ENCODE results near the gene NFKBIZ. TPM values are rescaled to one million over a fixed set of nuclear protein-coding genes. Genes with fewer than 3 reads are reported as not detected.

The NFKBIZ gene
- total RNA-seq, 1 experiment from 2014 or later = 45.4 TPM

- in situ Hi-C loops (cut with HindIII; ENCODE audit: low pct_unique_long_range_greater_than_20kb, low sequenced_read_pairs) = no loop called here
- DNase-seq (ENCODE audit: low read depth) = no peak
Measured at GRCh38 chr3:101845425-101845824, 3.9 kb upstream of the NFKBIZ start.

GRCh38 chr3:101846709-101847108 lies 2.6 kb upstream of the NFKBIZ start:
- DNase-seq (ENCODE audit: low read depth) = no peak
- in situ Hi-C loops (cut with HindIII; ENCODE audit: low pct_unique_long_range_greater_than_20kb, low sequenced_read_pairs) = no loop called here

- no peak for DNase-seq (ENCODE audit: low read depth)
- in situ Hi-C loops (cut with HindIII; ENCODE audit: low pct_unique_long_range_greater_than_20kb, low sequenced_read_pairs) = no loop called here
Measured at GRCh38 chr3:101847328-101847727, 2.0 kb upstream of the NFKBIZ start.

- in situ Hi-C loops (cut with HindIII; ENCODE audit: low pct_unique_long_range_greater_than_20kb, low sequenced_read_pairs) = no loop called here
- no peak for DNase-seq (ENCODE audit: low read depth)
Measured at GRCh38 chr3:101848326-101848725, 988 bp upstream of the NFKBIZ start.

- in situ Hi-C loops (cut with HindIII; ENCODE audit: low pct_unique_long_range_greater_than_20kb, low sequenced_read_pairs) = loop anchor here (25.0 kb wide), 1 partner anchor 313 kb away; no protein-coding TSS in a partner anchor
Measured at GRCh38 chr3:101849714-101850245, 466 bp downstream of the NFKBIZ start.

GRCh38 chr3:101850246-101851051 lies 1.1 kb downstream of the NFKBIZ start:
- in situ Hi-C loops (cut with HindIII; ENCODE audit: low pct_unique_long_range_greater_than_20kb, low sequenced_read_pairs) = loop anchor here (25.0 kb wide), 1 partner anchor 312 kb away; no protein-coding TSS in a partner anchor
- DNase-seq (ENCODE audit: low read depth) = no peak

More at GRCh38 chr3:101849714-101850245, 466 bp downstream of the NFKBIZ start:
- DNase-seq (ENCODE audit: low read depth) = no peak

- DNase-seq (ENCODE audit: low read depth) = no peak
- in situ Hi-C loops (cut with HindIII; ENCODE audit: low pct_unique_long_range_greater_than_20kb, low sequenced_read_pairs) = loop anchor here (25.0 kb wide), 1 partner anchor 311 kb away; no protein-coding TSS in a partner anchor
Measured at GRCh38 chr3:101851072-101851770, 1.9 kb downstream of the NFKBIZ start.

- in situ Hi-C loops (cut with HindIII; ENCODE audit: low pct_unique_long_range_greater_than_20kb, low sequenced_read_pairs) = loop anchor here (25.0 kb wide), 1 partner anchor 310 kb away; no protein-coding TSS in a partner anchor
- peak; percentile 52 for DNase-seq (ENCODE audit: low read depth)
Measured at GRCh38 chr3:101851850-101852714, 2.8 kb downstream of the NFKBIZ start.

GRCh38 chr3:101852983-101853840 lies 3.9 kb downstream of the NFKBIZ start:
- in situ Hi-C loops (cut with HindIII; ENCODE audit: low pct_unique_long_range_greater_than_20kb, low sequenced_read_pairs) = loop anchor here (25.0 kb wide), 1 partner anchor 309 kb away; no protein-coding TSS in a partner anchor
- peak; percentile 29 for DNase-seq (ENCODE audit: low read depth)

- peak; percentile 17 for DNase-seq (ENCODE audit: low read depth)
- in situ Hi-C loops (cut with HindIII; ENCODE audit: low pct_unique_long_range_greater_than_20kb, low sequenced_read_pairs) = loop anchor here (25.0 kb wide), 1 partner anchor 308 kb away; no protein-coding TSS in a partner anchor
Measured at GRCh38 chr3:101853982-101854381, 4.7 kb downstream of the NFKBIZ start.

- peak; percentile 74 for DNase-seq (ENCODE audit: low read depth)
- in situ Hi-C loops (cut with HindIII; ENCODE audit: low pct_unique_long_range_greater_than_20kb, low sequenced_read_pairs) = loop anchor here (25.0 kb wide), 1 partner anchor 308 kb away; no protein-coding TSS in a partner anchor
Measured at GRCh38 chr3:101854608-101855304, 5.4 kb downstream of the NFKBIZ start.

- DNase-seq (ENCODE audit: low read depth) = peak; percentile 47
- in situ Hi-C loops (cut with HindIII; ENCODE audit: low pct_unique_long_range_greater_than_20kb, low sequenced_read_pairs) = loop anchor here (25.0 kb wide), 1 partner anchor 305 kb away; no protein-coding TSS in a partner anchor
Measured at GRCh38 chr3:101857301-101857741, 8.0 kb downstream of the NFKBIZ start.

- in situ Hi-C loops (cut with HindIII; ENCODE audit: low pct_unique_long_range_greater_than_20kb, low sequenced_read_pairs) = loop anchor here (25.0 kb wide), 1 partner anchor 304 kb away; no protein-coding TSS in a partner anchor
- DNase-seq (ENCODE audit: low read depth) = peak; percentile 34
Measured at GRCh38 chr3:101858464-101859030, 9.2 kb downstream of the NFKBIZ start.

GRCh38 chr3:101859882-101860448 lies 10.7 kb downstream of the NFKBIZ start:
- in situ Hi-C loops (cut with HindIII; ENCODE audit: low pct_unique_long_range_greater_than_20kb, low sequenced_read_pairs) = loop anchor here (10.0 to 25.0 kb wide), 2 partner anchors 302 to 365 kb away; no protein-coding TSS in a partner anchor
- DNase-seq (ENCODE audit: low read depth) = peak; percentile 18

GRCh38 chr3:101861212-101861788 lies 12.0 kb downstream of the NFKBIZ start:
- in situ Hi-C loops (cut with HindIII; ENCODE audit: low pct_unique_long_range_greater_than_20kb, low sequenced_read_pairs) = loop anchor here (10.0 to 25.0 kb wide), 2 partner anchors 301 to 364 kb away; no protein-coding TSS in a partner anchor
- DNase-seq (ENCODE audit: low read depth) = no peak
